Pancreas (tissue), 10 donors: ENCODE data around the gene SLC35F6. TPM values are rescaled to one million over a fixed set of nuclear protein-coding genes. Genes with fewer than 3 reads are reported as not detected.

ENCODE experiments used
- ATAC-seq, 4 donors: fragments of 200-7000 bp; cut with Tn5 transposase; one replicate each; pipeline versions ENCODE4 v1.8.0 to v1.9.1; 2020; ENCODE audit warnings: mild to moderate bottlenecking in 4 of 4, moderate library complexity in 4 of 4
- DNase-seq, 6 donors: peaks; one replicate each; pipeline ENCODE4 v3.0.0-alpha.2; 2020
- FAIRE-seq: peaks from 2 replicates; lab custom pipeline; 2012; peaks lifted over from hg19 to GRCh38; lab: Jason Lieb, UNC
- H3K27ac ChIP-seq, 4 donors: fragments of 200-600 bp; sonication (generic); 1 replicate in 3 of 4; 2 replicates in 1 of 4; pipeline versions ENCODE4 v1.5.0 to v1.8.0; 2020
- H3K27me3 ChIP-seq, 4 donors: fragments of 200-600 bp; one replicate each; pipeline ENCODE4 v1.8.0; 2021
- H3K36me3 ChIP-seq, 3 donors: fragments of 200-600 bp; sonication (generic) in 1 of 3; one replicate each; pipeline versions ENCODE4 v1.5.0 to v1.8.0; 2020 to 2021
- H3K4me1 ChIP-seq, 3 donors: fragments of 200-600 bp; one replicate each; pipeline ENCODE4 v1.8.0; 2021
- H3K4me3 ChIP-seq, 4 donors: fragments of 200-600 bp; sonication (generic) in 2 of 4; one replicate each; pipeline versions ENCODE4 v1.5.0 to v1.8.0; 2020 to 2021
- H3K9me3 ChIP-seq, 4 donors: fragments of 200-600 bp; one replicate each; pipeline ENCODE4 v1.8.0; 2021
- WGBS, 2 donors: extraction: QIAGEN DNeasy Blood & Tissue Kit; methylation state at CpG; one replicate each; pipeline ENCODE4 v1.1.7; 2013; 5-methylcytosine and 5-hydroxymethylcytosine counted together
- intact Hi-C, 3 donors: fragments of 100-400 bp; cut with DNase I; formaldehyde crosslinking; loops; one replicate each; pipeline versions ENCODE4 v1.11.1 to v1.14.2; 2022
- polyA plus RNA-seq, 2 donors: library from polyadenylated mRNA; stranded (reverse); fragments of 200-250 nt; gene quantifications; one replicate each; pipeline ENCODE4 v1.2.3, GENCODE V29; 2013
- total RNA-seq, 6 donors: library from RNA; stranded (reverse); fragmentation: NEBNext Ultra II Directional in 4 of 6; extraction: Animal tissue kit (Norgen Biotek cat#: 25700) in 4 of 6; gene quantifications; one replicate each; pipeline versions ENCODE4 v1.2.1 to v1.2.4, GENCODE V29; 2021 to 2023
- TF ChIP-seq, protein P1 (sequence below), 4 donors: fragments of 200-600 bp; sonication (generic) in 3 of 4; IDR thresholded peaks; one replicate each; pipeline versions ENCODE4 v1.5.0 to v1.8.0; 2021; ENCODE audit warnings: antibody characterized with exemption in 4 of 4
- donor health status: healthy with polysubstance abuse.
- donor health status: DM: no; HTN: no; CAD: no; lungs with moderate emphysema.
- donor health status: DM: no; HTN: no; CAD: no.
- donor health status: control.
- donor health status: control.
- donor health status: Bipolar disorder and iron deficiency.
- donor health status: DM: yes; HTN: yes; CAD: no.
- donor health status: DM: no; HTN: no; CAD: no.
- donor health status: DM: no; HTN: no; CAD: no.
- donor health status: DM: yes; HTN: yes; CAD: no.

Gene SLC35F6
- total and polyA plus RNA-seq, 8 donors, result 9.3 to 21.9 (median 11.4) TPM

DNA sequence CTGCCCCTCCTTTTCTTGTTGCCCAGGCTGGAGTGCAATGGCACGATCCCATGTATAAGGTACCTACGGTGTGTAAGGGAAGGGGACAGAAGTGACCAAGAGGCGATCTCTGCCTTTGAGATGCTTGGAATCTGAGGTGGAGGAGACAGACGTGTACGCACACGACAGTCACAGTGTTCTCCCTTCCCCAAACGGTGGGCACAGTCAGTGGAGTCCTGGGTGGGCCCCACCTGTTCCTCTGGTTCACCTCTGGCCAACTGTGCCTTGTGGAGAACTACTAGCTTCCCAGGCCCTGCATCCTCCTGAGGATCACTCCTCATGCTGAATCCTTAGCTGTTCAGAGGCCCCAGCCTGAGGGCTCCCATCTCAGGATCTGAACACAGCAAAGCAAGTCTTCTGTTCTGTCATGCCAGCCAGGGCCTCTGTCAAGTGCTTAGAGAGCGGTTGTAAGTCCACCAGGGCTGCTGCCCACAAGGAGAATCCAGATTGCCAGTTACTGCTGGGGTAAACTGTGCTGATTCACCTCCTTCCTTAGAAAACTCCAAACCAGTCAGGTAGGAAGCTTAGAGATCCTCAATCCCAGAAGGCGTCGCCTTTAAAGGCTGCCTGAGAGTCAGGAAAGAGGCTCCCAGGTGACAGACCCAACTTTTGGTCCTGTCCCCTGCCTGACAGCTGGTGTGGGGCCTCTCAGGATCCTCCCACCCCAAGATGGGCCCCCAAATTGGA is 1.6 kb downstream of the SLC35F6 start:
- Histone ChIP-seq H3K9me3 (no peaks in the 10 kb centered on the region), H3K27me3 (no peaks in the 10 kb centered on the region), H3K4me3 (peak overlapping the region in 1 of 4 donors; percentile 80), H3K36me3 (no peaks in the 10 kb centered on the region), H3K4me1 (peaks cover 0 to 13% (median 0%) of the 10 kb centered on the region in 3 donors), H3K27ac (no peak overlapping the region)
- ATAC-seq, result no peak
- TF ChIP-seq, protein P1, sequence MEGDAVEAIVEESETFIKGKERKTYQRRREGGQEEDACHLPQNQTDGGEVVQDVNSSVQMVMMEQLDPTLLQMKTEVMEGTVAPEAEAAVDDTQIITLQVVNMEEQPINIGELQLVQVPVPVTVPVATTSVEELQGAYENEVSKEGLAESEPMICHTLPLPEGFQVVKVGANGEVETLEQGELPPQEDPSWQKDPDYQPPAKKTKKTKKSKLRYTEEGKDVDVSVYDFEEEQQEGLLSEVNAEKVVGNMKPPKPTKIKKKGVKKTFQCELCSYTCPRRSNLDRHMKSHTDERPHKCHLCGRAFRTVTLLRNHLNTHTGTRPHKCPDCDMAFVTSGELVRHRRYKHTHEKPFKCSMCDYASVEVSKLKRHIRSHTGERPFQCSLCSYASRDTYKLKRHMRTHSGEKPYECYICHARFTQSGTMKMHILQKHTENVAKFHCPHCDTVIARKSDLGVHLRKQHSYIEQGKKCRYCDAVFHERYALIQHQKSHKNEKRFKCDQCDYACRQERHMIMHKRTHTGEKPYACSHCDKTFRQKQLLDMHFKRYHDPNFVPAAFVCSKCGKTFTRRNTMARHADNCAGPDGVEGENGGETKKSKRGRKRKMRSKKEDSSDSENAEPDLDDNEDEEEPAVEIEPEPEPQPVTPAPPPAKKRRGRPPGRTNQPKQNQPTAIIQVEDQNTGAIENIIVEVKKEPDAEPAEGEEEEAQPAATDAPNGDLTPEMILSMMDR (IDR thresholded peaks at IDR 0.05), result no peak
- 83 to 91% methylated on average over 10 of the region's 10 CpGs for WGBS, 2 donors
- no peak for DNase-seq
- intact Hi-C loops, result no loop called here
- no peak for FAIRE-seq

GRCh38 chr2:26767129-26767528 is 3.0 kb downstream of the SLC35F6 start:
- no peaks in the 10 kb centered on the region for H3K36me3 ChIP-seq
- 70 to 75% methylated on average over 5 of the region's 5 CpGs for WGBS, 2 donors
- no peak overlapping the region for H3K4me3 ChIP-seq
- intact Hi-C loops, result no loop called here
- H3K27ac ChIP-seq, result no peak overlapping the region
- no peaks in the 10 kb centered on the region for H3K9me3 ChIP-seq
- ATAC-seq, result no peak
- H3K4me1 ChIP-seq, result peaks cover 10 to 28% (median 14%) of the 10 kb centered on the region in 3 donors
- TF ChIP-seq, protein P1 (IDR thresholded peaks at IDR 0.05), result no peak
- H3K27me3 ChIP-seq, result no peaks in the 10 kb centered on the region
- no peak for FAIRE-seq
- DNase-seq, result no peak

GRCh38 chr2:26767894-26768487 is 3.9 kb downstream of the SLC35F6 start:
- ATAC-seq, result no peak
- Histone ChIP-seq H3K4me3 (no peak overlapping the region), H3K4me1 (peaks cover 19 to 34% (median 22%) of the 10 kb centered on the region in 3 donors), H3K27ac (no peak overlapping the region), H3K27me3 (no peaks in the 10 kb centered on the region), H3K9me3 (no peaks in the 10 kb centered on the region), H3K36me3 (no peaks in the 10 kb centered on the region)
- DNase-seq, result no peak
- intact Hi-C loops, result no loop called here
- TF ChIP-seq, protein P1 (IDR thresholded peaks at IDR 0.05), result no peak
- no peak for FAIRE-seq
- WGBS, 2 donors, result 96 to 97% methylated on average over 5 of the region's 5 CpGs

DNA sequence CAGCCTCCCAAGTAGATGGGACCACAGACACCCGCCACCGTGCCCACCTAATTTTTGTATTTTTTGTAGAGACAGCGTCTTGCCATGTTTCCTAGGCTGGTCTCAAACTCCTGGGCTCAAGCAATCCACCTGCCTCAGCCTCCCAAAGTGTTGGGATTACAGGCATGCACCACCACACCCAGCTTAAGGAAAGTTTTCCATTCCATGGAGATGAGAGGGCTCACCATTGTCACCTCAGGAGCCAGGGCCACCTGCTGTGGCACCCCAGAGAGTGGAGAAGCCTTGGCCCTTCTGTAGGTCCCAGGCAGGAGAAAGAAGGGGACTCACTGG is 4.6 kb downstream of the SLC35F6 start:
- FAIRE-seq (no peak), DNase-seq (no peak), ATAC-seq (no peak)
- Histone ChIP-seq H3K4me3 (no peak overlapping the region), H3K27ac (peak overlapping the region in 2 of 4 donors; percentile 22 to 38), H3K27me3 (no peaks in the 10 kb centered on the region), H3K36me3 (no peaks in the 10 kb centered on the region), H3K4me1 (peaks cover 19 to 34% (median 23%) of the 10 kb centered on the region in 3 donors), H3K9me3 (no peaks in the 10 kb centered on the region)
- intact Hi-C loops, result no loop called here
- TF ChIP-seq, protein P1 (IDR thresholded peaks at IDR 0.05), result no peak
- WGBS, 2 donors, result 99 to 100% methylated on average over 3 of the region's 3 CpGs
